CD8-positive, alpha-beta memory T cell (primary cell): ENCODE data around the gene OR7C2. TPM values are rescaled to one million over a fixed set of nuclear protein-coding genes. Genes with fewer than 3 reads are reported as not detected.
"Not testable (repeated sequence)": the region's sequence is repeated elsewhere in the genome, so short reads cannot be mapped to it uniquely, and the experiment has no call there.

Source experiments
- CTCF ChIA-PET: fragments of 350-600 bp; sonication (Branson Sonifier 250); formaldehyde crosslinking; loops from one replicate; lab custom pipeline; 2021; ENCODE audit warnings: antibody characterized with exemption; lab: Charles Lee
- POLR2A ChIA-PET: fragments of 350-600 bp; sonication (Branson Sonifier 250); formaldehyde crosslinking; loops from one replicate; lab custom pipeline; 2021; ENCODE audit warnings: antibody characterized with exemption; lab: Charles Lee
- DNase-seq, 5 donors: peaks; one replicate each; pipeline versions ENCODE4 v3.0.0 to v3.0.0-alpha.2; 2020 to 2022; ENCODE audit warnings: mixed read lengths in 1 of 5
- H3K27ac ChIP-seq: one replicate; pipeline ENCODE4 v1.7.0; 2013; ENCODE audit warnings: low read depth, mild to moderate bottlenecking, low read length, moderate library complexity
- H3K27me3 ChIP-seq: 2 replicates; pipeline ENCODE4 v1.7.0; 2013; ENCODE audit warnings: low read length, mild to moderate bottlenecking; ENCODE audit not compliant: insufficient read depth, poor library complexity, severe bottlenecking
- H3K36me3 ChIP-seq: 2 replicates; pipeline ENCODE4 v1.7.0; 2013; ENCODE audit warnings: mild to moderate bottlenecking, low read length, moderate library complexity; ENCODE audit not compliant: insufficient read depth
- H3K4me1 ChIP-seq: 2 replicates; pipeline ENCODE4 v1.7.0; 2013; ENCODE audit warnings: mild to moderate bottlenecking, low read length, moderate library complexity; ENCODE audit not compliant: insufficient read depth
- H3K4me3 ChIP-seq: 2 replicates; pipeline ENCODE4 v1.7.0; 2013; ENCODE audit warnings: mild to moderate bottlenecking, low read length
- H3K9me3 ChIP-seq: 2 replicates; pipeline ENCODE4 v1.7.0; 2013; ENCODE audit warnings: mild to moderate bottlenecking, low read length
- H3K27ac Mint-ChIP-seq, 8 donors: one replicate each; pipeline ENCODE4 v1.8.0; 2020 to 2021; ENCODE audit warnings: mixed read lengths in 8 of 8, mild to moderate bottlenecking in 6 of 8, inconsistent platforms in 3 of 8, moderate library complexity in 3 of 8
- H3K27me3 Mint-ChIP-seq, 2 donors: one replicate each; pipeline ENCODE4 v1.8.0; 2020 to 2021; ENCODE audit warnings: mixed read lengths in 2 of 2, mild to moderate bottlenecking in 1 of 2, moderate library complexity in 1 of 2
- H3K36me3 Mint-ChIP-seq, 3 donors: one replicate each; pipeline ENCODE4 v1.8.0; 2020 to 2021; ENCODE audit warnings: mixed read lengths in 3 of 3, inconsistent platforms in 1 of 3, mild to moderate bottlenecking in 1 of 3
- H3K4me1 Mint-ChIP-seq, 3 donors: one replicate each; pipeline ENCODE4 v1.8.0; 2020 to 2021; ENCODE audit warnings: mixed read lengths in 3 of 3, inconsistent platforms in 1 of 3, mild to moderate bottlenecking in 1 of 3
- H3K4me3 Mint-ChIP-seq, 7 donors: one replicate each; pipeline ENCODE4 v1.8.0; 2020 to 2021; ENCODE audit warnings: mixed read lengths in 7 of 7, mild to moderate bottlenecking in 6 of 7, moderate library complexity in 4 of 7, inconsistent platforms in 2 of 7
- H3K9me3 Mint-ChIP-seq, 5 donors: one replicate each; pipeline ENCODE4 v1.8.0; 2020 to 2022; ENCODE audit warnings: mixed read lengths in 5 of 5, mild to moderate bottlenecking in 3 of 5, moderate library complexity in 2 of 5, inconsistent platforms in 1 of 5
- polyA plus RNA-seq: library from polyadenylated mRNA; unstranded; fragments of 300-500 nt; fragmentation: Illumina TruSeq; gene quantifications from one replicate; pipeline ENCODE4 v1.2.3, GENCODE V29; 2021
- total RNA-seq, 2 experiments: library from RNA; stranded (reverse); gene quantifications; one replicate each; pipeline ENCODE4 v1.2.3, GENCODE V29; 2021

The OR7C2 gene
- total and polyA plus RNA-seq, 3 experiments from 2014 or later = not detected

DNA sequence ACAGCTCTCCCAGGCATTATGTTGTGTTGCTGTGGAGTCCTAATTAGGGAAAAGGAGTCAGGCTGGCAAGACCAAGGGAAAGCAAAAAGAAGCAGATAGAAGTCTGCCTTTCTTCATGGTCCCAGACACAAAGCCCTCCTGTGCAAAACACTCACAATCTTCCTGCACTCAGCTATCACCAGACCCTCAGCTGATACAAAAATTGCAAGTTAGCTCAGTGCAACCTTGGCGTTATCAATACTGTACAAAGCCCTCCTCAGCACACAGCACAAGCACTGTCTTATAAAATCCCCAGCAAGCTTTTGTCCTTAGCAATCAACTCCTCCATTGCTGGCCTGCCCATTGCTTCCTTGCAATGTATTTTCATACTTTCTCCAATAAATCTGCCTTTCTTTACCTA lies 3.2 kb downstream of the OR7C2 start:
- Histone ChIP-seq H3K36me3 (no peaks in the 10 kb centered on the region), H3K27ac (no peak overlapping the region), H3K4me3 (no peak overlapping the region), H3K9me3 (no peaks in the 10 kb centered on the region), H3K27me3 (no peaks in the 10 kb centered on the region), H3K4me1 (no peaks in the 10 kb centered on the region)
- Mint-ChIP-seq H3K36me3 (no peaks in the 10 kb centered on the region), H3K27ac (no peak overlapping the region), H3K27me3 (peaks cover 2 to 12% of the 10 kb centered on the region in 2 donors), H3K4me3 (no peak overlapping the region), H3K9me3 (no peaks in the 10 kb centered on the region), H3K4me1 (peaks cover 0 to 4% (median 0%) of the 10 kb centered on the region in 3 donors)
- ChIA-PET POLR2A (no interaction called here), CTCF (no interaction called here)
- DNase-seq = no peak

DNA sequence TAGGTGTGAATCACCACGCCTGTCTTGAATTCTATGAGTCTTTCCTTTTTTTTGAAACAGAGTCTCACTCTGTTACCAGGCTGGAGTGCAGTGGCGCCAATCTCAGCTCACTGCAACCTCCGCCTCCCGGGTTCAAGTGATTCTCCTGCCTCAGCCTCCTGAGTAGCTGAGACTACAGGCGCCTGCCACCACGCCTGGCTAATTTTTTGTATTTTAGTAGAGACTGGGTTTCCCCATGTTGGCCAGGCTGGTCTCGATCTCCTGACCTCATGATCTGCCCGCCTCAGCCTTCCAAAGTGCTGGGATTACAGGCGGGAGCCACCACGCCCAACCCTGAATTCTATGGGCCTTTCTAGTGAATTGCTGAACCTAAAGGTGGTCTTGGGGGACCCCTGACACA lies 8.1 kb downstream of the OR7C2 start:
- H3K4me1 Mint-ChIP-seq, CTCF ChIA-PET, H3K4me1 ChIP-seq, H3K36me3 Mint-ChIP-seq, H3K27me3 ChIP-seq, H3K4me3 ChIP-seq, H3K4me3 Mint-ChIP-seq, POLR2A ChIA-PET, DNase-seq, H3K36me3 ChIP-seq, H3K9me3 ChIP-seq, H3K27ac ChIP-seq, H3K9me3 Mint-ChIP-seq, H3K27ac Mint-ChIP-seq: not testable (repeated sequence)
- H3K27me3 Mint-ChIP-seq = peaks cover 4 to 17% of the 10 kb centered on the region in 2 donors

DNA sequence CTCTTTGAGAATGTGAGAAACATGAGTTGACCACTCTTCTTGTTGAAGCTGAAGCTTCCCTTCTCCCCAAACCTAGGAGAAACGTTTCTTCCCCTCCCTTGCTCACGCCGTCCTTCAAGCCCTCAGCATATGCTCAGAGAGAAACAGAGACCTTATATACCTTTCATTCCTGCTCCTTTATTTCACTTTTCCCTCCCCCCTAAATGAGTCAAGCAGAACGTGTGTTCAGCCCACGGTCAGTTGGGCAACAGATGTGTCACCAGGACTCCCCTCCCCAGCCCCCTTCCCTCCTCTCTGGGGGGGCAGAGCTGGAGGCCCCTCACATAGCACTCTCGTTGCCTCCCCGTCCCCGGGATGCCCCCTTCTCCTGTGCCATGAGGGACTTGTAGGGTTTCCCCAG lies 8.6 kb downstream of the OR7C2 start:
- peaks cover 4 to 22% of the 10 kb centered on the region in 2 donors for H3K27me3 Mint-ChIP-seq
- no peak for DNase-seq
- no peaks in the 10 kb centered on the region for H3K36me3 Mint-ChIP-seq

DNA sequence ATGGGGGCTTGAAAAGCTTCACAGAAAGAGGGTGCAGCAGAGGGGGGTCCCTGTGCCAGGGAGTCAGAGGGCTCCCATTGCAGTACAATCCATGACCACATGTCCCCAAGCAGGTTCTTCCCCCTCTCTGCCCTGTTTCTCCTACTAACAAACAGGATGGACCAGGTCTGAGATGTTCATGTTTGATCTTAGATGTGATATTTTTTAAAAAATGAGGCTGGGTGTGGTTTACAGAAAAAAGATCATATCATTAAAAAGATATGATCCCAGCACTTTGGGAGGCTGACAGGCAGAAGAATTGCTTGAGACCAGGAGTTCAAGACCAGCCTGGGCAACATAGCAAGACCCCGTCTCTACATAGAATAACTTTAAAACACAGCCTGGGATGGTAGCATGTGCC lies 9.1 kb downstream of the OR7C2 start:
- H3K4me1 Mint-ChIP-seq = no peaks in the 10 kb centered on the region
- Histone ChIP-seq H3K36me3 (no peaks in the 10 kb centered on the region), H3K4me1 (no peaks in the 10 kb centered on the region), H3K27ac (no peak overlapping the region), H3K27me3 (no peaks in the 10 kb centered on the region), H3K9me3 (no peaks in the 10 kb centered on the region), H3K4me3 (no peak overlapping the region)
- POLR2A ChIA-PET = no interaction called here
- no peak overlapping the region for H3K4me3 Mint-ChIP-seq
- H3K27ac Mint-ChIP-seq = no peak overlapping the region
- no peaks in the 10 kb centered on the region for H3K36me3 Mint-ChIP-seq
- CTCF ChIA-PET = no interaction called here
- peaks cover 4 to 26% of the 10 kb centered on the region in 2 donors for H3K27me3 Mint-ChIP-seq
- DNase-seq = no peak
- peaks cover 0 to 5% (median 2%) of the 10 kb centered on the region in 5 donors for H3K9me3 Mint-ChIP-seq

More for the DNA sequence above, 8.6 kb downstream of the OR7C2 start:
- CTCF ChIA-PET = no interaction called here
- POLR2A ChIA-PET = no interaction called here
- H3K4me3 Mint-ChIP-seq = no peak overlapping the region
- Histone ChIP-seq H3K27me3 (no peaks in the 10 kb centered on the region), H3K4me3 (no peak overlapping the region), H3K9me3 (no peaks in the 10 kb centered on the region), H3K4me1 (no peaks in the 10 kb centered on the region), H3K27ac (no peak overlapping the region), H3K36me3 (no peaks in the 10 kb centered on the region)
- no peaks in the 10 kb centered on the region for H3K4me1 Mint-ChIP-seq
- peaks cover 0 to 2% (median 0%) of the 10 kb centered on the region in 5 donors for H3K9me3 Mint-ChIP-seq
- H3K27ac Mint-ChIP-seq = no peak overlapping the region

DNA sequence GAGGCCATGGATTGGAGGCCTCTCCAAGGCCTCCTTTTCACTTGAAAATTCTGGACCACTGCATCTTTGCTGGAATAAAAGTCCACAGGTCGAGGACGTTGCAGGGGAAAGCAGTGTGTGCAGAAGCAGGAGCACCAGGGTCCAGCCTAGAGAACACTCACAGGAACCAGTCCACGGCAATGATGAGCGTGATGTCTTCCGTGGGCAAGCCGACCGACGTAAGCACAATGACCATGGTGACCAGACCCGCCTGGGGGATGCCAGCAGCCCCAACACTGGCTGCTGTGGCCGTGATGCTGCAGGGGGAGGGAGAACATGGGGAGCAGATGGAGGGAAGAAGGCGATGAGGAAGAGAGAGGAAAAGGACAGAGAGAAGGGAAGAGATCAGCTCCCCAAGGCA lies 11.5 kb downstream of the OR7C2 start:
- H3K4me1 ChIP-seq = no peaks in the 10 kb centered on the region
- no peaks in the 10 kb centered on the region for H3K36me3 ChIP-seq
- Mint-ChIP-seq H3K4me1 (no peaks in the 10 kb centered on the region), H3K9me3 (peaks cover 0 to 14% (median 12%) of the 10 kb centered on the region in 5 donors), H3K27me3 (peaks cover 11 to 31% of the 10 kb centered on the region in 2 donors), H3K27ac (no peak overlapping the region), H3K36me3 (no peaks in the 10 kb centered on the region), H3K4me3 (no peak overlapping the region)
- no peak for DNase-seq
- POLR2A ChIA-PET = no interaction called here
- H3K27ac ChIP-seq = no peak overlapping the region
- no peaks in the 10 kb centered on the region for H3K27me3 ChIP-seq
- H3K4me3 ChIP-seq = no peak overlapping the region
- CTCF ChIA-PET = no interaction called here
- H3K9me3 ChIP-seq = peaks cover 4% of the 10 kb centered on the region

DNA sequence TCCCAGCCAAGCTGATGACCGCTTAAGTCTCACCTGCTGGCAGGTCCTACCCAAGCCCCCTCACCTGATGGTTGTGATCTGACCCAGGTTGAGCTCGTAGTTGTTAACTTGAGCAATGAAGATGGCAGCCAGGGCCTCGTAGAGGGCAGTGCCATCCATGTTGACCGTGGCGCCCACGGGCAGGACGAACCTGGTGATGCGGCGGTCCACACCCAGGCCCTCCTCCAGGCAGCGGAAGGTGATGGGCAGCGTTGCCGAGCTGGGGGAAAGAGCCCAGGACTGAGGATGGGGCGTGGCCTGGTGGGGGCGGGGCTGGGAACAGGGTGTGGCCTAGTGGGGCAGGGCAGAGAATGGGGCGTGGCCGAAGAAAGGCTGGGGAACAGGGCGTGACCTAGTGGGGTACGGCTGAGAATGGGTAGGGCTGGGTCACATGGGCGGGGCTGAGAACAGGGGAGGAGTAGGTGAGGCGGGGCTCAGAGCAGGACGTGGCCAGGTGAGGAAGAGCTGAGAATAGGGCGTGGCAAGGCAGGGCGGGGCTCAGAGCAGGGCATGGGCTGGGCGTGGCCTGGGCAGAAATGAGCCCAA lies 12.9 kb downstream of the OR7C2 start:
- no peak overlapping the region for H3K4me3 Mint-ChIP-seq
- no peak overlapping the region for H3K27ac Mint-ChIP-seq
- ChIA-PET POLR2A (no interaction called here), CTCF (no interaction called here)
- no peaks in the 10 kb centered on the region for H3K4me1 Mint-ChIP-seq
- Histone ChIP-seq H3K27ac (no peak overlapping the region), H3K9me3 (peaks cover 5% of the 10 kb centered on the region), H3K4me1 (no peaks in the 10 kb centered on the region), H3K27me3 (no peaks in the 10 kb centered on the region), H3K36me3 (no peaks in the 10 kb centered on the region), H3K4me3 (no peak overlapping the region)
- peaks cover 11 to 31% of the 10 kb centered on the region in 2 donors for H3K27me3 Mint-ChIP-seq
- H3K36me3 Mint-ChIP-seq = no peaks in the 10 kb centered on the region
- no peak for DNase-seq
- peaks cover 0 to 16% (median 13%) of the 10 kb centered on the region in 5 donors for H3K9me3 Mint-ChIP-seq

DNA sequence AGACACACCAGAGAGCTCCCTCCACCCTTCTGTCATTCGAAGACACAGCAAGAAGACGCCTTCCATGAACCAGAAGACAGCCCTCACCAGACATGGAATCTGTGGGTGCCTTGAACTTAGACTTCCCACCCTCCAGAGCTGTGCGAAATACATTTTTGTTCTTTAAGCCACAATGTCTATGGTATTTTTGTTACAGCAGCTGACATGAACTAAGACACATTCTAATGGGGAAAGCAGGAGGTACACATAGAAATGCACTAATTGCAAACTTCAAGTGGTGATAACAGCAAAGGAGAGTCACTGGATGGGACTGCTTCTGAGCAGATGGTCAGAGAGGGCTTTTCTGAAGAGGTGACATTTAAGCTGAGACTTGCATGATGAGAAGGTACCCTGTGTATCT lies 16.2 kb downstream of the OR7C2 start:
- no peaks in the 10 kb centered on the region for H3K4me1 ChIP-seq
- peaks cover 4 to 26% (median 21%) of the 10 kb centered on the region in 5 donors for H3K9me3 Mint-ChIP-seq

DNA sequence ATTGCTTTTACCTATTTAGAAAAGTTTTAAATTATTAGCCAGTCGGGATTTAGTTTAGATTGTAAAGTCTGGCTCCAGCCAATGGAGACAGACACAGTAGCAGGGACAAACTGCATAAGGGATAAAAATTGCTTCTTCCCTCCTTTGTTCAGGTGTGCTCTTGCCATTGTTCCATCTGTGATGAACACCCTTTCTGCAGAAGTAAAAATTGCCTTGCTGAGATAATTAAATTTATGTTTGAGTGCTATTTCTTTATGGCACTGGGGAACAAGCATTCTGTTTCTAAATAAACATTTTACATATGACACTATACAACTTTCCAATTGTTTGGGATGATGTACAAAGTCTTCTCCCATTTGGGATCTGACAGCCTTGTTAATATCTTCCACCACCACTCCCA lies 18.0 kb downstream of the OR7C2 start:
- ChIA-PET POLR2A (no interaction called here), CTCF (no interaction called here)
- Mint-ChIP-seq H3K9me3 (peaks cover 4 to 27% (median 21%) of the 10 kb centered on the region in 5 donors), H3K36me3 (peaks cover 0 to 4% (median 0%) of the 10 kb centered on the region in 3 donors), H3K4me1 (no peaks in the 10 kb centered on the region), H3K27ac (no peak overlapping the region), H3K4me3 (no peak overlapping the region), H3K27me3 (peaks cover 18 to 26% of the 10 kb centered on the region in 2 donors)
- no peaks in the 10 kb centered on the region for H3K36me3 ChIP-seq
- DNase-seq = no peak
- H3K27ac ChIP-seq = no peak overlapping the region
- H3K27me3 ChIP-seq = no peaks in the 10 kb centered on the region
- peaks cover 10% of the 10 kb centered on the region for H3K9me3 ChIP-seq
- no peaks in the 10 kb centered on the region for H3K4me1 ChIP-seq
- no peak overlapping the region for H3K4me3 ChIP-seq

More for the DNA sequence above, 16.2 kb downstream of the OR7C2 start:
- peaks cover 0 to 4% (median 0%) of the 10 kb centered on the region in 3 donors for H3K36me3 Mint-ChIP-seq
- H3K4me3 ChIP-seq = no peak overlapping the region
- peaks cover 11 to 30% of the 10 kb centered on the region in 2 donors for H3K27me3 Mint-ChIP-seq
- no peaks in the 10 kb centered on the region for H3K27me3 ChIP-seq
- H3K27ac Mint-ChIP-seq = no peak overlapping the region
- no peak for DNase-seq
- no peak overlapping the region for H3K27ac ChIP-seq
- ChIA-PET CTCF (no interaction called here), POLR2A (no interaction called here)
- no peak overlapping the region for H3K4me3 Mint-ChIP-seq
- no peaks in the 10 kb centered on the region for H3K4me1 Mint-ChIP-seq
- no peaks in the 10 kb centered on the region for H3K36me3 ChIP-seq
- peaks cover 10% of the 10 kb centered on the region for H3K9me3 ChIP-seq
